OCI-LY1 (cell line): ENCODE data around the gene SLC38A4.

Source experiments
- H2AFZ ChIP-seq: fragments of 200-600 bp; sonication (generic), shearing (Covaris generic); 2 replicates; pipeline ENCODE4 v1.6.0; 2014; ENCODE audit warnings: antibody characterized with exemption, mild to moderate bottlenecking, low read length
- H3F3A ChIP-seq: fragments of 200-600 bp; sonication (generic), shearing (Covaris generic); 2 replicates; pipeline ENCODE4 v1.6.0; 2014; ENCODE audit warnings: mild to moderate bottlenecking, antibody characterized with exemption, low read length, moderate library complexity; ENCODE audit not compliant: insufficient read depth
- H3K27ac ChIP-seq: fragments of 200-600 bp; sonication (generic); 2 replicates; pipeline ENCODE4 v1.5.1; 2014; ENCODE audit warnings: low read length, mixed run types, mild to moderate bottlenecking, low read depth; ENCODE audit not compliant: poor library complexity, severe bottlenecking
- H3K27me3 ChIP-seq: fragments of 200-600 bp; sonication (generic); 2 replicates; pipeline ENCODE4 v1.6.0; 2014; ENCODE audit warnings: antibody characterized with exemption, mild to moderate bottlenecking, low read length, moderate library complexity; ENCODE audit not compliant: insufficient read depth
- H3K36me3 ChIP-seq: fragments of 200-600 bp; sonication (generic); 2 replicates; pipeline ENCODE4 v1.6.1; 2014; ENCODE audit warnings: mild to moderate bottlenecking, antibody characterized with exemption, low read length, moderate library complexity, mixed read lengths; ENCODE audit not compliant: insufficient read depth
- H3K4me1 ChIP-seq: fragments of 200-600 bp; sonication (generic); 2 replicates; pipeline ENCODE4 v1.5.1; 2014; ENCODE audit warnings: mild to moderate bottlenecking, low read length, moderate library complexity; ENCODE audit not compliant: insufficient read depth, severe bottlenecking
- H3K4me2 ChIP-seq: fragments of 200-600 bp; sonication (generic), shearing (Covaris generic); 2 replicates; pipeline ENCODE4 v1.6.1; 2014; ENCODE audit warnings: low read length
- H3K4me3 ChIP-seq: fragments of 200-600 bp; sonication (generic); 2 replicates; pipeline ENCODE4 v1.5.1; 2014; ENCODE audit warnings: low read length, low read depth, mild to moderate bottlenecking, mixed read lengths; ENCODE audit not compliant: poor library complexity, severe bottlenecking
- H3K79me2 ChIP-seq: fragments of 200-600 bp; shearing (Covaris generic); 2 replicates; pipeline ENCODE4 v1.6.1; 2016; ENCODE audit warnings: mixed run types, low read length, mixed read lengths; ENCODE audit not compliant: insufficient read depth
- H3K9ac ChIP-seq: fragments of 200-600 bp; sonication (generic), shearing (Covaris generic); 2 replicates; pipeline ENCODE4 v1.6.1; 2014; ENCODE audit warnings: mild to moderate bottlenecking, low read length, mixed read lengths
- H3K9me2 ChIP-seq: fragments of 200-600 bp; sonication (generic), shearing (Covaris generic); 2 replicates; pipeline ENCODE4 v1.6.1; 2014; ENCODE audit warnings: low read depth, mild to moderate bottlenecking, low read length, mixed read lengths
- H3K9me3 ChIP-seq: fragments of 200-600 bp; shearing (Covaris generic); 2 replicates; pipeline ENCODE4 v1.6.1; 2014; ENCODE audit warnings: low read length, mixed read lengths
- H4K20me1 ChIP-seq: fragments of 200-600 bp; sonication (generic), shearing (Covaris generic); 2 replicates; pipeline ENCODE4 v1.6.0; 2016; ENCODE audit warnings: mild to moderate bottlenecking, low read length; ENCODE audit not compliant: insufficient read depth
- EZH2 ChIP-seq: fragments of 200-600 bp; sonication (generic), shearing (Covaris generic); IDR thresholded peaks from 2 replicates; pipeline ENCODE4 v1.8.0; 2017; ENCODE audit warnings: borderline replicate concordance, mixed run types, mild to moderate bottlenecking, antibody characterized with exemption, low read length, moderate library complexity, mixed read lengths
- TF ChIP-seq, protein P1 (sequence below): fragments of 200-600 bp; sonication (generic), shearing (Covaris generic); IDR thresholded peaks from 2 replicates; pipeline ENCODE4 v1.5.1; 2017; ENCODE audit warnings: mild to moderate bottlenecking, antibody characterized with exemption, low read length, moderate library complexity, mixed read lengths

Gene SLC38A4

DNA sequence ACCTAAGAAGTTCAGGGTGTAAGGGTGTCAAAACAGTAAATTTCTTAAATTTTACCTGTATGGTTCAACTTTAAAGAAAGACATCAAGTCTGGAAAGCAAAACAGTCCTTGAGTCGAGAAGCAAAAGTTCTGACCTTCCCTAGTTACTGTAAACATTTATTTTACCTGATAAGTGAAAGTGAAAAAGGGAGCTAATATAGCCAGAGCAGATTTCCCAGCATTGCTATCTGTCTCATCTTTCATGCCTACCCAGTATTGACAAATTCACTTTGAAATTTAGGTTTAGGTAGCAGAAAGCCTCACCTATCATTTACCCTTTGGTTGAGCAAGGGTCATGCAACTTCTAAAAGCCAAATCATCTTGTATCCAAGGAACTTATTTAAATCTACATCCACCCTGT, 24.5 kb downstream of the SLC38A4 start:
- Histone ChIP-seq H3F3A (no peaks in the 10 kb centered on the region), H3K4me2 (no peak overlapping the region), H3K9ac (no peak overlapping the region), H3K4me1 (no peaks in the 10 kb centered on the region), H3K9me3 (no peaks in the 10 kb centered on the region), H3K9me2 (no peaks in the 10 kb centered on the region), H4K20me1 (no peaks in the 10 kb centered on the region), H3K79me2 (no peaks in the 10 kb centered on the region), H3K27me3 (no peaks in the 10 kb centered on the region), H3K36me3 (no peaks in the 10 kb centered on the region), H2AFZ (no peak overlapping the region), H3K27ac (no peak overlapping the region), H3K4me3 (no peak overlapping the region)
- TF ChIP-seq EZH2, result no peak
- TF ChIP-seq, protein P1, sequence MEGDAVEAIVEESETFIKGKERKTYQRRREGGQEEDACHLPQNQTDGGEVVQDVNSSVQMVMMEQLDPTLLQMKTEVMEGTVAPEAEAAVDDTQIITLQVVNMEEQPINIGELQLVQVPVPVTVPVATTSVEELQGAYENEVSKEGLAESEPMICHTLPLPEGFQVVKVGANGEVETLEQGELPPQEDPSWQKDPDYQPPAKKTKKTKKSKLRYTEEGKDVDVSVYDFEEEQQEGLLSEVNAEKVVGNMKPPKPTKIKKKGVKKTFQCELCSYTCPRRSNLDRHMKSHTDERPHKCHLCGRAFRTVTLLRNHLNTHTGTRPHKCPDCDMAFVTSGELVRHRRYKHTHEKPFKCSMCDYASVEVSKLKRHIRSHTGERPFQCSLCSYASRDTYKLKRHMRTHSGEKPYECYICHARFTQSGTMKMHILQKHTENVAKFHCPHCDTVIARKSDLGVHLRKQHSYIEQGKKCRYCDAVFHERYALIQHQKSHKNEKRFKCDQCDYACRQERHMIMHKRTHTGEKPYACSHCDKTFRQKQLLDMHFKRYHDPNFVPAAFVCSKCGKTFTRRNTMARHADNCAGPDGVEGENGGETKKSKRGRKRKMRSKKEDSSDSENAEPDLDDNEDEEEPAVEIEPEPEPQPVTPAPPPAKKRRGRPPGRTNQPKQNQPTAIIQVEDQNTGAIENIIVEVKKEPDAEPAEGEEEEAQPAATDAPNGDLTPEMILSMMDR, result no peak

DNA sequence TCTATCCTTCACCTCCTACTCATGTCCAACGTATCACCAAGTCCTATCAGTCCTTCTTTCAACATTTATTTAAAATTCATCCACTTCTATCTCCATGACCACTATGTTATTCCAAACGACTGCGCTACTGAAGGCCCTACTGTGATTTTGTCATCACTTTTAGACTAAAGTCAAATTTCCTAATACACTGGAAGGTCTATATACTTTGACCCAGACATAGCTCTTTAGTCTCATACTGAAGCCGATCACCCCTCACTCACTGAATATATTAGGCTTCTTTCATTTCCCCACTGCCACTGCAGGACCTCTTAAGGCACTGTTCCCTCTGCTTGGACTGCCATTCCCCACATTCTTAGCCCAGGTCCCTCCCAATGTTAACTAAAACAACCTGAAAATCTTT, 25.6 kb downstream of the SLC38A4 start:
- no peaks in the 10 kb centered on the region for H3K27me3 ChIP-seq
- no peak overlapping the region for H3K27ac ChIP-seq
- no peak overlapping the region for H3K4me2 ChIP-seq
- no peak overlapping the region for H3K9ac ChIP-seq
- no peaks in the 10 kb centered on the region for H3K4me1 ChIP-seq
- no peaks in the 10 kb centered on the region for H3F3A ChIP-seq
- TF ChIP-seq, protein P1, result no peak
- TF ChIP-seq EZH2, result no peak
- H3K36me3 ChIP-seq, result no peaks in the 10 kb centered on the region
- no peaks in the 10 kb centered on the region for H3K9me2 ChIP-seq
- no peaks in the 10 kb centered on the region for H3K9me3 ChIP-seq
- H3K79me2 ChIP-seq, result no peaks in the 10 kb centered on the region
- no peak overlapping the region for H3K4me3 ChIP-seq
- H2AFZ ChIP-seq, result no peak overlapping the region
- no peaks in the 10 kb centered on the region for H4K20me1 ChIP-seq

DNA sequence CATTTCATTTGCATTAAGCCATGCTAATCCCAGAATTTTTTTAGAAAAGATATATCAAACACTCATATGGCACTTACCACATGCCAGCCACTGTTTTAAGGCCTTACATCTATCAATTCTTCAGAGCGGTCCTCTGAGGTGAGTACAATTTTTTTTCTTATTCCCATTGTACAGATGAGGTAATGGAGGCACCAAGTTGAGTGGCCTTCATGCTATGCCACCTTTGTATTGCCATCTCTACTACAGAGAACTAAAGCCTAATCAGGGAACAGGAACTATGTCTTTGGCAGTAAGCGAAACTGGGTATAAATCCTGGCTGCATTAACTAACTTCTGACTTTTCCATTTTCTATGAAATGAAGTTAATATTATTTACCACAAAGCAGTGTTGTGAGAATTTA, 27.1 kb downstream of the SLC38A4 start:
- H2AFZ ChIP-seq, result no peak overlapping the region
- H3F3A ChIP-seq, result no peaks in the 10 kb centered on the region
- no peak overlapping the region for H3K4me3 ChIP-seq
- no peaks in the 10 kb centered on the region for H3K9me2 ChIP-seq
- H3K4me2 ChIP-seq, result no peak overlapping the region
- no peak for TF ChIP-seq EZH2
- TF ChIP-seq, protein P1, result no peak
- no peaks in the 10 kb centered on the region for H3K79me2 ChIP-seq
- no peaks in the 10 kb centered on the region for H3K4me1 ChIP-seq
- H3K27ac ChIP-seq, result no peak overlapping the region
- no peaks in the 10 kb centered on the region for H4K20me1 ChIP-seq
- no peaks in the 10 kb centered on the region for H3K9me3 ChIP-seq
- H3K36me3 ChIP-seq, result no peaks in the 10 kb centered on the region
- H3K9ac ChIP-seq, result no peak overlapping the region
- H3K27me3 ChIP-seq, result no peaks in the 10 kb centered on the region
